DOHH2 (cell line): ENCODE data around the gene SMOC2.

Experiments used
- H3F3A ChIP-seq: fragments of 200-600 bp; sonication (generic), shearing (Covaris generic); 2 replicates; pipeline ENCODE4 v1.6.0; 2016; ENCODE audit warnings: antibody characterized with exemption, mild to moderate bottlenecking; ENCODE audit not compliant: control insufficient read depth, insufficient read depth
- H3K27ac ChIP-seq: fragments of 200-600 bp; sonication (generic); 2 replicates; pipeline ENCODE4 v1.5.1; 2014; ENCODE audit warnings: low read depth, mild to moderate bottlenecking, low read length, moderate library complexity
- H3K27me3 ChIP-seq: fragments of 200-600 bp; sonication (generic); 2 replicates; pipeline ENCODE4 v1.6.1; 2014; ENCODE audit warnings: mild to moderate bottlenecking, low read length, mixed read lengths; ENCODE audit not compliant: control insufficient read depth
- H3K36me3 ChIP-seq: fragments of 200-600 bp; sonication (generic); 2 replicates; pipeline ENCODE4 v1.6.1; 2014; ENCODE audit warnings: mild to moderate bottlenecking, low read length, moderate library complexity, mixed read lengths; ENCODE audit not compliant: control insufficient read depth
- H3K4me1 ChIP-seq: fragments of 200-600 bp; sonication (generic); 2 replicates; pipeline ENCODE4 v1.6.1; 2014; ENCODE audit warnings: mild to moderate bottlenecking, low read length, mixed read lengths; ENCODE audit not compliant: control insufficient read depth
- H3K4me2 ChIP-seq: fragments of 200-600 bp; sonication (generic); 2 replicates; pipeline ENCODE4 v1.6.0; 2014; ENCODE audit warnings: mild to moderate bottlenecking, low read length, moderate library complexity
- H3K4me3 ChIP-seq: fragments of 200-600 bp; sonication (generic); 2 replicates; pipeline ENCODE4 v1.5.1; 2014; ENCODE audit warnings: mild to moderate bottlenecking, low read length, mixed read lengths
- H3K79me2 ChIP-seq: fragments of 200-600 bp; sonication (generic); 2 replicates; pipeline ENCODE4 v1.6.1; 2014; ENCODE audit warnings: mild to moderate bottlenecking, low read length, mixed read lengths; ENCODE audit not compliant: control insufficient read depth
- H3K9me2 ChIP-seq: fragments of 200-600 bp; sonication (generic); replicated peaks from 2 replicates; pipeline ENCODE4 v1.6.1; 2014; ENCODE audit warnings: mild to moderate bottlenecking, low read length, mixed read lengths; ENCODE audit not compliant: control insufficient read depth
- H3K9me3 ChIP-seq: fragments of 200-600 bp; sonication (generic); 2 replicates; pipeline ENCODE4 v1.6.1; 2014; ENCODE audit warnings: antibody characterized with exemption, low read length, mixed read lengths; ENCODE audit not compliant: control insufficient read depth, insufficient read depth
- H4K20me1 ChIP-seq: fragments of 200-600 bp; sonication (generic); 2 replicates; pipeline ENCODE4 v1.6.0; 2014; ENCODE audit warnings: low read depth, mild to moderate bottlenecking, antibody characterized with exemption, low read length, moderate library complexity; ENCODE audit not compliant: control insufficient read depth, insufficient read depth
- CTCF ChIP-seq: fragments of 200-600 bp; sonication (generic); IDR thresholded peaks from one replicate; pipeline ENCODE4 v1.5.1; 2014; ENCODE audit warnings: antibody characterized with exemption, mild to moderate bottlenecking, low read depth, low read length; ENCODE audit not compliant: poor library complexity, severe bottlenecking
- EZH2phosphoT487 ChIP-seq: fragments of 200-600 bp; sonication (generic); IDR thresholded peaks from 2 replicates; pipeline ENCODE4 v1.6.1; 2017; ENCODE audit warnings: borderline replicate concordance, mild to moderate bottlenecking, antibody characterized with exemption, low read length, moderate library complexity, mixed read lengths

The SMOC2 gene

GRCh38 chr6:168407842-168408241, 33.1 kb upstream of the SMOC2 start:
- Histone ChIP-seq H3K4me2 (no peak overlapping the region), H3K79me2 (no peaks in the 10 kb centered on the region), H3K36me3 (no peaks in the 10 kb centered on the region), H3K27me3 (no peaks in the 10 kb centered on the region), H3F3A (no peaks in the 10 kb centered on the region), H3K4me1 (no peaks in the 10 kb centered on the region), H3K4me3 (no peak overlapping the region), H3K9me2 (no peaks in the 10 kb centered on the region), H4K20me1 (no peaks in the 10 kb centered on the region), H3K27ac (no peak overlapping the region), H3K9me3 (peaks cover 5% of the 10 kb centered on the region; the same call in 1 of the 2 replicates)
- TF ChIP-seq CTCF (no peak), EZH2phosphoT487 (no peak)

- Histone ChIP-seq H3K9me3 (peaks cover 5% of the 10 kb centered on the region; the same call in 1 of the 2 replicates), H3K4me1 (no peaks in the 10 kb centered on the region), H3K27me3 (no peaks in the 10 kb centered on the region), H3F3A (no peaks in the 10 kb centered on the region), H3K4me2 (no peak overlapping the region), H3K27ac (no peak overlapping the region), H3K4me3 (no peak overlapping the region), H3K9me2 (no peaks in the 10 kb centered on the region), H3K79me2 (no peaks in the 10 kb centered on the region), H4K20me1 (no peaks in the 10 kb centered on the region), H3K36me3 (no peaks in the 10 kb centered on the region)
- TF ChIP-seq CTCF (no peak), EZH2phosphoT487 (no peak)
These were observed 32.4 kb upstream of the SMOC2 start for GRCh38 chr6:168408504-168409136.

DNA sequence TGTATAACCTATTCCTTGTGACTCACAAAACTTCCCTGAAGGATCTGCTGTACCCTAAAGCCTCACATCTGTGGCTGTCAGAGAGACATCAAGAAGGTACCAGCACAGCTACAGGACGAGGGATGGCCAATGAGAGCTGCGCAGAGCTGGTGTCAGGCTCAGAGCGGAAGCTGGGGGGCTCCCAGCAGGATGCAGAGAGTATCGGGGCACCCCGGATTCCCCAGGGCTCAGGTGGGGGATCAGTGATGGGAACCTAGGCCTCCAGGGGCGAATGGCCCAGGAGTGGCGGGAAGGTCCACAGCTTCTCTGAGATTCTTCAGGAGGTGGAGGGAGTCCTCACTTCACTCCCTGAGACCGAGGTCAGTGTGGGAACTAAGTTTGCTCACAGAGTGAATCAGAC, 30.9 kb upstream of the SMOC2 start:
- Histone ChIP-seq H3K9me2 (no peaks in the 10 kb centered on the region), H3K4me3 (no peak overlapping the region), H3F3A (no peaks in the 10 kb centered on the region), H3K4me2 (no peak overlapping the region), H3K4me1 (no peaks in the 10 kb centered on the region), H3K27me3 (no peaks in the 10 kb centered on the region), H3K9me3 (peaks cover 9% of the 10 kb centered on the region; the same call in 1 of the 2 replicates), H3K36me3 (no peaks in the 10 kb centered on the region), H3K27ac (no peak overlapping the region), H3K79me2 (no peaks in the 10 kb centered on the region), H4K20me1 (no peaks in the 10 kb centered on the region)
- TF ChIP-seq EZH2phosphoT487, result no peak
- no peak for TF ChIP-seq CTCF
